NCI-H2029 (cell line): ENCODE results near the gene APBA2.

Experiments used
- DNase-seq: peaks from one replicate; lab custom pipeline; 2025; lab: John Stamatoyannopoulos, UW

APBA2 gene

DNA sequence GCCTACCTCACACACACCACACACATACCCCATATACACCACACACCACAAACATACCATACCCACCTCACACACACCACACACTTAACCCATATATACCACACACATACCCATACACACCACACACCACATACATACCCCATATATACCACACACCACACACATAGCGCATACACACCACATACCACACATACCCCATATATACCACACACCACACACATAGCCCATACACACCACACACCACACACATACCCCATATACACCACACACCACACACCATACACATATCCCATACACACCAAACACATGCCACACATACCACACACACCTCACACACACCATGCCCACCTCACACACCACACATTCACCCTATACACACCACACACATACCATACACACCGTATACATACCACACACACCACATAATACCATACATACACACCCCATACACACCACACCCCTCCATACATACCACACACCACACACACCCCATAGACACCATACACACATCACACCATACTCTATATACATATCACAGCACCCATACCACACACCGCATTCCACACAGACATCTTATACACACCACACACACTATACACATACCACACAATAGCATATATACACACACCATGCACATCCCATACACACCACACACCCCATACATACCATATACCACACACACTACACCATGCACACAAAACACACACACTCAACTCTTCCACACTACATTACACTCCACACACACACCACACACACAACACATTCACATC, 29.5 kb downstream of the APBA2 start:
- no peak for DNase-seq

DNA sequence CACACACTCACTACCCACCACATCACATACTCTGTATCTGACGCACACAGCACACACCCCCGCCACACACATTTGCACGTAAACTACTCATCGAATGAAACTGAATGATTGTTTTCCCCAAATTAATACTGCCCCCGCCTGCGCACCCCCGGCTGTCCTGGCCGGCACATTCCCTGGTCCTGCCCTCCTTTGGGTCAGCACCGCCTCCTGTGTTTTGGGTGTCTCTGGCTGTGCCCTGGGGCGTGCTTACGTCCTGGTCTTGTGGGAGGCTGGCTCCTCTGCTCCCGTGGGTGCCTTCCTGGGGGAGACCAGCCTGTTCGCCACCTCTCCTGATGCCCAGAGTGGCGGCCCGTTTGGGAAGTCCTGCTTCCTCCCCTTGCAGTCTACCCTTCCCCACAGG, 30.2 kb downstream of the APBA2 start:
- DNase-seq: no peak

GRCh38 chr15:28917791-28918140, 32.0 kb downstream of the APBA2 start:
- no peak for DNase-seq

GRCh38 chr15:28918141-28918983, 32.6 kb downstream of the APBA2 start:
- peak; percentile 68 for DNase-seq

GRCh38 chr15:28919201-28919635, 33.4 kb downstream of the APBA2 start:
- peak; percentile 66 for DNase-seq

GRCh38 chr15:28919679-28920655, 34.2 kb downstream of the APBA2 start:
- DNase-seq: no peak

- DNase-seq: no peak
Measured at GRCh38 chr15:28920781-28921331, 35.1 kb downstream of the APBA2 start.

- DNase-seq: no peak
Measured at GRCh38 chr15:28921336-28921735, 35.6 kb downstream of the APBA2 start.

DNA sequence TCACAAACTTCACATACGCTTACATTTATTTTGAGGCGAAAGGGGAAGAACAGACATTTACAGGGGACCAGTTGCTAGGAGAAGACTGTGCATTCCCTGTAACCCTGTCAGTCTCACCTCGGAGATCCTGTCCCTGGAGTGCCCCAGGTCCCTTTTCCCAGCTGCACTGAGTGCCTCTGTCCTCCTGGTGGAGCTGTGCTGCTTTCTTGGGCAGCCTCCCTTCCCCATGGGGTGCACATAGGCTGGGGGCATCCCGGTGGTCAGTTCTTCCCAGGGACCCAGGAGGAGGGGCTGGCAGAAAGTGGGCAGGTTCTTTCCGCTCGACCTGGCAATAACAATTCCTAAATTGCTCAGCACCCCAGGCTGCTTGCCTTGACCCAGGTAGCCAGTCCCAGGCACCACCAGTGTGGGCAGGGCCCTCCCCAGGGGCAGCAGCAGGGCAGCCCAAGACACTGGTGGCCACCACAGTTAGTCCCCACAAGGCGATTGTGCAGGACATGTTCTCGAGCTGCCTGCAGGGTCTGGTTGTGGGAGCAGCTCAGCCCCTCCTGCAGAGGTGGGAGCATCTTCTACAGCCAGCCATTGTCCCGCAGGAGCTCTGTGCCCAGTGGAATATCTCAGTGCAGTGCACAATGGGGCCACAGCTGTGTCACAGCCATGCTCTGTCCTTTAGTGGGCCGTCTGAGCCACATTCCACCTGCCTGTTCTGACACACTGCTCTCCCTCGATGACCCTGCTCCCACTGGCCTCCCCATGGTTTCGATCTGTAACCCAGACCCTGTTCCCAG, 36.3 kb downstream of the APBA2 start:
- DNase-seq: no peak

DNA sequence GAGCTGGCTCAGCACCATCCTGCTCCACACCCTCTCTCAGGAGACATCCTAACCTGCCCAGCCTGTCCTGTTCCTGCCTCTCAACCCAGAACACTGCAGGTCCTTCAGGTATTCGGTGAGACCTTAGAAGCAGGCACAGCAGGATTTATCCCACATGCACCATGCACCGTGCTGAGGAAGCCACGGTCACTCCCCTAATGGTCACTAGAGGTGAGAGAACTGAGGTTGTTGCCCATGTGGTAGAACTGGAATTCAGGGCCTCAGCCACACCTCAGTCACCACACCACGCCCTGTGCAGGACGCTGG, 36.9 kb downstream of the APBA2 start:
- DNase-seq: no peak

DNA sequence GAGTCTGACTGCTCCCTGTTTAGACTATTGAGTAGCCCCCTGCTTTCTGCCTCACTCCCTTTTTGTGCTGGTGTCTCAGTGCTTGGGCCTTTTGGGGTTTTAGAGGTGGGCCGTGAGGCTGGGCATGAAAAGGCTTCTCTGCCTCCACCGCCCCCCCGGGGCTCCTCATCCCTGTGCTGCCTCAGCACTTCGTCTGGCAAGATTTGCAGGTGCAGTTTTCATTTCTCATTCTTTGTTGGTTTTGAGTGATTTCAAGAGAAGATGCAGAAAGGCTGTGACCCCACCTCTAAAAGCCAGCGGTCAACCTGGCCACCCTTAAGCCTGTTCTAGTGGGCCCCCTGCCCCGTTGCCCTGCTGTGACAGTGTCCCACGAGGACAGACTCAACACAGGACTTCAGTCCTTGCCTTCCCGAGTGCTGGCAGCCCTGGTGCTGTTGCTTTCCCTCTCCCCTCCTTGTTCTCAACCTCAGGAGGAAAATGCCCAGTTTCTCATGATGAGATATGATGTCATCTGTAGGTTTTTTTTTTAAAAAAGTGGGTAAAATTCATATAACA, 38.0 kb downstream of the APBA2 start:
- no peak for DNase-seq

DNA sequence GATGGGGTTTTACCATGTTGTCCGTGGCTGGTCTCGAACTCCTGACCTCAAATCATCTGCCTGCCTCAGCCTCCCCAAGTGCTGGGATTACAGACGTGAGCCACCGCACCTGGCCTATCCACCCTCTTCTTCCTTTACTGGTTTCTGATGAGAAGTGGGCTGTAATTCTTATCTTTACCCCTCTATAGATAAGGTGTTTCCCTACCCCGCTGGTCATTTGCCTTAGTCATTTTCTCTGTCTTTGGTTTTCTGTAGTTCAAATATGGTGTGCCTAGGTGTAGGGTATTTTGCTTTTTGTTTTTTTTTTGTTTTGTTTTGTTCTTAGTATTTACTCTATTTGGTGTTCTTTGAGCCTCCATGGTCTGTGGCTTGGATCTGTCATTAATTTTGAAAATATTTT, 41.3 kb downstream of the APBA2 start:
- no peak for DNase-seq

- DNase-seq: no peak
Measured at GRCh38 chr15:28929200-28929599, 43.4 kb downstream of the APBA2 start.

DNA sequence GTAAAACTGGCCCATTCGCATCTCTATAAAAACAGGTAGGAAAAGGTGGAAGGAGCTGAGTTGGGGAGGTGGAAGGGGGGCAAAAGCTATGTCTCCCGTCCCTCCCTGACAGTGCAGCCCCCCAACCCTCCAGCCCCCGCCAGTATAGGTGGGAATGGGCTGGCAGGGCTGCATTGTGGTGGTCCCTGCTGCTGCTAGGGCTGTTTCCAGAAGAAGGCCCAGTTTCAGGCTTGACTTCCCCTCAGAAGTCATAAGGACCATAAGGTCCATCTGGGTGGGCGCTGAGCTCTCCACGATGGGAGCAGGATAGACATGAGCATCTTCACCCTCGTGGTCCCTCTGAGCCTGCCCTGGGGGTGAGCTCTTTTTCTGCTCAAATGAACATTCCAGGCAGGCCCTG, 44.2 kb downstream of the APBA2 start:
- no peak for DNase-seq

- no peak for DNase-seq
Measured at GRCh38 chr15:28930476-28931291, 44.9 kb downstream of the APBA2 start.

DNA sequence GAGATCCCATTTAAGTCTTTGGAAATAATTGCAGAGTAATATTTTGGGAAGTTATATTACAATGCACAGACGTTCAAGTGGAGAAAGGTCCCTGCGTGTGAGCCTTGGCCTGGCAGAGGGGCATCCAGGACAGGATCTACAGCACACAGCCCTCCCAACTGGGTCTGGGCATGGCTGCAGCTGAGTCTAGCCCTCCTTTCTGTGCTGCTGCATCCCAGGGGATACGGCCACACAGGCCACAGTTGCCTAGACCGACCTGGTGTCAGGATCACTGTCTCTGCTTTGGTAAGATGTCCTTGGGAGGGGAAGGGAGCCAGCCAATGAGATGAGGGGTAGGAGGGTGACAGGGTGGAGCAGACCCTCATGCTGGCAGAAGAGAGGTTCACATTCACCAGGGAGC, 46.1 kb downstream of the APBA2 start:
- no peak for DNase-seq

DNA sequence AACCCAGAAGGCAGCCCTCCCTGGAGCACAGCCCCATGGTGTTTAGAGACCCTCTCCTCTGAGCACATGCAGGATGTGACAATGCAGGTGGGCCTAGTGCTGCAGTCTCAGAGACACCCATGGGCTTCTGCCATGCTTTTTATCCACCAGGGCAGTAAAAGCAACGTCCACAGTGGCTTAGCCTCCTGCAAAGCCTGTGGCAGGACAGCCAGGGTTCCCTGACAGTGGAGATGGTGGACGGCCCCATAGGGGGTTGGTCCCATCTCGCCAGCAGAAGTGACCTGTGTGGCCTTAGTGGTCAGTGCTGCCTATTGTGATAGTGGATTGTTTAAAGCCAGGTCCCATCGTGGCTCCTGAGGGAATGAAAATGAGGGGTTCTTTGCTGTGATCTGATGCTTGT, 46.6 kb downstream of the APBA2 start:
- DNase-seq: no peak

GRCh38 chr15:28933710-28934445, 48.1 kb downstream of the APBA2 start:
- DNase-seq: no peak

GRCh38 chr15:28934645-28935044, 48.9 kb downstream of the APBA2 start:
- DNase-seq: no peak
